ENCODE measurements around the gene OSM. TPM values are rescaled to one million over a fixed set of nuclear protein-coding genes. Genes with fewer than 3 reads are reported as not detected.

OSM gene
- polyA plus RNA-seq, 2 donors, result 0.22 to 0.63 TPM

GRCh38 chr22:30267382-30268302, 991 bp upstream of the OSM start:
- no peaks in the 10 kb centered on the region for H3K9me3 ChIP-seq (ENCODE audit: control insufficient read depth in 2 of 2, insufficient read depth in 1 of 2, low read depth in 1 of 2, low read length in 1 of 2)
- peaks cover 0 to 4% of the 10 kb centered on the region in 2 donors for H3K4me1 ChIP-seq (ENCODE audit: control insufficient read depth in 2 of 2, insufficient read depth in 2 of 2, low read length in 1 of 2)
- H3K36me3 ChIP-seq (ENCODE audit: control insufficient read depth in 2 of 2, insufficient read depth in 2 of 2, low read length in 1 of 2), result no peaks in the 10 kb centered on the region
- no peak overlapping the region for H3K4me3 ChIP-seq (ENCODE audit: low read depth in 1 of 2, low read length in 2 of 2)
- H3K27me3 ChIP-seq (ENCODE audit: control insufficient read depth in 1 of 2, insufficient read depth in 2 of 2, low read length in 2 of 2), result no peaks in the 10 kb centered on the region
- WGBS, 2 donors, result 73 to 77% methylated on average over 14 of the region's 14 CpGs
- H3K27ac ChIP-seq (ENCODE audit: low read depth in 2 of 2, low read length in 1 of 2), result peak overlapping the region; percentile 11 to 19

GRCh38 chr22:30265823-30266444, 717 bp downstream of the OSM start:
- Histone ChIP-seq H3K36me3 (ENCODE audit: control insufficient read depth in 2 of 2, insufficient read depth in 2 of 2, low read length in 1 of 2) (no peaks in the 10 kb centered on the region), H3K27me3 (ENCODE audit: control insufficient read depth in 1 of 2, insufficient read depth in 2 of 2, low read length in 2 of 2) (no peaks in the 10 kb centered on the region), H3K9me3 (ENCODE audit: control insufficient read depth in 2 of 2, insufficient read depth in 1 of 2, low read depth in 1 of 2, low read length in 1 of 2) (no peaks in the 10 kb centered on the region), H3K4me1 (ENCODE audit: control insufficient read depth in 2 of 2, insufficient read depth in 2 of 2, low read length in 1 of 2) (peaks cover 0 to 11% of the 10 kb centered on the region in 2 donors), H3K4me3 (ENCODE audit: low read depth in 1 of 2, low read length in 2 of 2) (peak overlapping the region in 1 of 2 donors; percentile 18), H3K27ac (ENCODE audit: low read depth in 2 of 2, low read length in 1 of 2) (peak overlapping the region; percentile 11 to 18)
- 65 to 75% methylated on average over 24 of the region's 24 CpGs for WGBS, 2 donors

- H3K9me3 ChIP-seq (ENCODE audit: control insufficient read depth in 2 of 2, insufficient read depth in 1 of 2, low read depth in 1 of 2, low read length in 1 of 2), result no peaks in the 10 kb centered on the region
- H3K27ac ChIP-seq (ENCODE audit: low read depth in 2 of 2, low read length in 1 of 2), result no peak overlapping the region
- H3K4me1 ChIP-seq (ENCODE audit: control insufficient read depth in 2 of 2, insufficient read depth in 2 of 2, low read length in 1 of 2), result peaks cover 0 to 11% of the 10 kb centered on the region in 2 donors
- H3K36me3 ChIP-seq (ENCODE audit: control insufficient read depth in 2 of 2, insufficient read depth in 2 of 2, low read length in 1 of 2), result no peaks in the 10 kb centered on the region
- H3K27me3 ChIP-seq (ENCODE audit: control insufficient read depth in 1 of 2, insufficient read depth in 2 of 2, low read length in 2 of 2), result no peaks in the 10 kb centered on the region
- no peak overlapping the region for H3K4me3 ChIP-seq (ENCODE audit: low read depth in 1 of 2, low read length in 2 of 2)
- WGBS, 2 donors, result 80 to 88% methylated on average over 9 of the region's 9 CpGs
These were observed 1.4 kb downstream of the OSM start for GRCh38 chr22:30265131-30265720.

GRCh38 chr22:30263883-30264282, 2.8 kb downstream of the OSM start:
- no peak overlapping the region for H3K27ac ChIP-seq (ENCODE audit: low read depth in 2 of 2, low read length in 1 of 2)
- no peak overlapping the region for H3K4me3 ChIP-seq (ENCODE audit: low read depth in 1 of 2, low read length in 2 of 2)
- H3K27me3 ChIP-seq (ENCODE audit: control insufficient read depth in 1 of 2, insufficient read depth in 2 of 2, low read length in 2 of 2), result no peaks in the 10 kb centered on the region
- H3K36me3 ChIP-seq (ENCODE audit: control insufficient read depth in 2 of 2, insufficient read depth in 2 of 2, low read length in 1 of 2), result no peaks in the 10 kb centered on the region
- H3K9me3 ChIP-seq (ENCODE audit: control insufficient read depth in 2 of 2, insufficient read depth in 1 of 2, low read depth in 1 of 2, low read length in 1 of 2), result no peaks in the 10 kb centered on the region
- H3K4me1 ChIP-seq (ENCODE audit: control insufficient read depth in 2 of 2, insufficient read depth in 2 of 2, low read length in 1 of 2), result peaks cover 0 to 11% of the 10 kb centered on the region in 2 donors
- WGBS, 2 donors, result 87 to 91% methylated on average over 17 of the region's 17 CpGs

GRCh38 chr22:30262917-30263741, 3.5 kb downstream of the OSM start:
- Histone ChIP-seq H3K9me3 (ENCODE audit: control insufficient read depth in 2 of 2, insufficient read depth in 1 of 2, low read depth in 1 of 2, low read length in 1 of 2) (no peaks in the 10 kb centered on the region), H3K27ac (ENCODE audit: low read depth in 2 of 2, low read length in 1 of 2) (no peak overlapping the region), H3K4me3 (ENCODE audit: low read depth in 1 of 2, low read length in 2 of 2) (no peak overlapping the region), H3K27me3 (ENCODE audit: control insufficient read depth in 1 of 2, insufficient read depth in 2 of 2, low read length in 2 of 2) (no peaks in the 10 kb centered on the region), H3K4me1 (ENCODE audit: control insufficient read depth in 2 of 2, insufficient read depth in 2 of 2, low read length in 1 of 2) (peaks cover 0 to 11% of the 10 kb centered on the region in 2 donors), H3K36me3 (ENCODE audit: control insufficient read depth in 2 of 2, insufficient read depth in 2 of 2, low read length in 1 of 2) (no peaks in the 10 kb centered on the region)
- WGBS, 2 donors, result 27% methylated on average over 27 of the region's 27 CpGs

GRCh38 chr22:30262112-30262511, 4.5 kb downstream of the OSM start:
- peak overlapping the region in 1 of 2 donors; percentile 40 for H3K27ac ChIP-seq (ENCODE audit: low read depth in 2 of 2, low read length in 1 of 2)
- H3K4me3 ChIP-seq (ENCODE audit: low read depth in 1 of 2, low read length in 2 of 2), result no peak overlapping the region
- peaks cover 0 to 11% of the 10 kb centered on the region in 2 donors for H3K4me1 ChIP-seq (ENCODE audit: control insufficient read depth in 2 of 2, insufficient read depth in 2 of 2, low read length in 1 of 2)
- no peaks in the 10 kb centered on the region for H3K36me3 ChIP-seq (ENCODE audit: control insufficient read depth in 2 of 2, insufficient read depth in 2 of 2, low read length in 1 of 2)
- WGBS, 2 donors, result 50 to 61% methylated on average over 4 of the region's 4 CpGs
- no peaks in the 10 kb centered on the region for H3K9me3 ChIP-seq (ENCODE audit: control insufficient read depth in 2 of 2, insufficient read depth in 1 of 2, low read depth in 1 of 2, low read length in 1 of 2)
- H3K27me3 ChIP-seq (ENCODE audit: control insufficient read depth in 1 of 2, insufficient read depth in 2 of 2, low read length in 2 of 2), result no peaks in the 10 kb centered on the region

- Histone ChIP-seq H3K9me3 (ENCODE audit: control insufficient read depth in 2 of 2, insufficient read depth in 1 of 2, low read depth in 1 of 2, low read length in 1 of 2) (no peaks in the 10 kb centered on the region), H3K27me3 (ENCODE audit: control insufficient read depth in 1 of 2, insufficient read depth in 2 of 2, low read length in 2 of 2) (no peaks in the 10 kb centered on the region), H3K4me1 (ENCODE audit: control insufficient read depth in 2 of 2, insufficient read depth in 2 of 2, low read length in 1 of 2) (peaks cover 0 to 11% of the 10 kb centered on the region in 2 donors), H3K36me3 (ENCODE audit: control insufficient read depth in 2 of 2, insufficient read depth in 2 of 2, low read length in 1 of 2) (no peaks in the 10 kb centered on the region), H3K27ac (ENCODE audit: low read depth in 2 of 2, low read length in 1 of 2) (no peak overlapping the region), H3K4me3 (ENCODE audit: low read depth in 1 of 2, low read length in 2 of 2) (no peak overlapping the region)
- WGBS, 2 donors, result 83 to 86% methylated on average over 8 of the region's 8 CpGs
These were observed 5.5 kb downstream of the OSM start for GRCh38 chr22:30261134-30261533.

- H3K4me3 ChIP-seq (ENCODE audit: low read depth in 1 of 2, low read length in 2 of 2), result no peak overlapping the region
- H3K27ac ChIP-seq (ENCODE audit: low read depth in 2 of 2, low read length in 1 of 2), result no peak overlapping the region
- H3K4me1 ChIP-seq (ENCODE audit: control insufficient read depth in 2 of 2, insufficient read depth in 2 of 2, low read length in 1 of 2), result peaks cover 0 to 11% of the 10 kb centered on the region in 2 donors
- H3K36me3 ChIP-seq (ENCODE audit: control insufficient read depth in 2 of 2, insufficient read depth in 2 of 2, low read length in 1 of 2), result no peaks in the 10 kb centered on the region
- 87 to 90% methylated on average over 8 of the region's 8 CpGs for WGBS, 2 donors
- no peaks in the 10 kb centered on the region for H3K9me3 ChIP-seq (ENCODE audit: control insufficient read depth in 2 of 2, insufficient read depth in 1 of 2, low read depth in 1 of 2, low read length in 1 of 2)
- H3K27me3 ChIP-seq (ENCODE audit: control insufficient read depth in 1 of 2, insufficient read depth in 2 of 2, low read length in 2 of 2), result no peaks in the 10 kb centered on the region
These were observed 6.0 kb downstream of the OSM start for GRCh38 chr22:30260682-30261081.

- no peaks in the 10 kb centered on the region for H3K9me3 ChIP-seq (ENCODE audit: control insufficient read depth in 2 of 2, insufficient read depth in 1 of 2, low read depth in 1 of 2, low read length in 1 of 2)
- peaks cover 0 to 11% of the 10 kb centered on the region in 2 donors for H3K4me1 ChIP-seq (ENCODE audit: control insufficient read depth in 2 of 2, insufficient read depth in 2 of 2, low read length in 1 of 2)
- WGBS, 2 donors, result 90 to 91% methylated on average over 9 to 11 of the region's 11 CpGs
These were observed 6.4 kb downstream of the OSM start for GRCh38 chr22:30260276-30260675.

More at GRCh38 chr22:30260276-30260675, 6.4 kb downstream of the OSM start:
- Histone ChIP-seq H3K4me3 (ENCODE audit: low read depth in 1 of 2, low read length in 2 of 2) (no peak overlapping the region), H3K36me3 (ENCODE audit: control insufficient read depth in 2 of 2, insufficient read depth in 2 of 2, low read length in 1 of 2) (no peaks in the 10 kb centered on the region), H3K27ac (ENCODE audit: low read depth in 2 of 2, low read length in 1 of 2) (no peak overlapping the region), H3K27me3 (ENCODE audit: control insufficient read depth in 1 of 2, insufficient read depth in 2 of 2, low read length in 2 of 2) (no peaks in the 10 kb centered on the region)

All from esophagus (tissue), 2 donors.